Middle frontal gyrus (tissue), 1 donor: ENCODE results near the gene SPECC1.
"Not testable (repeated sequence)": the region's sequence is repeated elsewhere in the genome, so short reads cannot be mapped to it uniquely, and the experiment has no call there.

Experiments used
- DNase-seq: peaks from one replicate; pipeline ENCODE4 v3.0.0-alpha.2; 2015; ENCODE audit warnings: low spot score; ENCODE audit errors: extremely low spot score

The SPECC1 gene

GRCh38 chr17:20067711-20068110 is 58.6 kb downstream of the SPECC1 start:
- no peak for DNase-seq

- DNase-seq: no peak
Measured at GRCh38 chr17:20068445-20068844, 59.3 kb downstream of the SPECC1 start.

GRCh38 chr17:20071824-20072691 is 62.9 kb downstream of the SPECC1 start:
- no peak for DNase-seq

GRCh38 chr17:20072692-20072992 is 63.5 kb downstream of the SPECC1 start:
- DNase-seq: no peak

- peak; percentile 15 for DNase-seq
Measured at GRCh38 chr17:20073055-20073979, 64.2 kb downstream of the SPECC1 start.

GRCh38 chr17:20074001-20074400 is 64.8 kb downstream of the SPECC1 start:
- no peak for DNase-seq

- DNase-seq: no peak
Measured at GRCh38 chr17:20074489-20074888, 65.3 kb downstream of the SPECC1 start.

- DNase-seq: not testable (repeated sequence)
Measured at GRCh38 chr17:20076137-20076536, 67.0 kb downstream of the SPECC1 start.

- no peak for DNase-seq
Measured at GRCh38 chr17:20077978-20078685, 69.0 kb downstream of the SPECC1 start.

- no peak for DNase-seq
Measured at GRCh38 chr17:20080513-20080912, 71.4 kb downstream of the SPECC1 start.

- DNase-seq: no peak
Measured at GRCh38 chr17:20083156-20083859, 74.1 kb downstream of the SPECC1 start.

- no peak for DNase-seq
Measured at GRCh38 chr17:20084621-20085282, 75.6 kb downstream of the SPECC1 start.

- no peak for DNase-seq
Measured at GRCh38 chr17:20085283-20085845, 76.2 kb downstream of the SPECC1 start.

- DNase-seq: no peak
Measured at GRCh38 chr17:20086416-20087076, 77.4 kb downstream of the SPECC1 start.

- DNase-seq: no peak
Measured at GRCh38 chr17:20087538-20088250, 78.5 kb downstream of the SPECC1 start.

GRCh38 chr17:20089756-20090547 is 80.8 kb downstream of the SPECC1 start:
- DNase-seq: no peak

GRCh38 chr17:20091174-20092029 is 82.2 kb downstream of the SPECC1 start:
- DNase-seq: no peak
